GM12878 (cell line): ENCODE data around the gene WWOX. TPM values are rescaled to one million over a fixed set of nuclear protein-coding genes. Genes with fewer than 3 reads are reported as not detected.

Experiments used
- BCL3 ChIP-seq: IDR thresholded peaks from 2 replicates; pipeline ENCODE4 v1.6.1; 2011; ENCODE audit warnings: borderline replicate concordance, low read depth, mild to moderate bottlenecking, moderate library complexity, low read length; ENCODE audit not compliant: insufficient read depth, poor library complexity, severe bottlenecking
- EGR1 ChIP-seq, 2 experiments: IDR thresholded peaks; 1 replicate in 1 of 2; 2 replicates in 1 of 2; pipeline ENCODE4 v1.6.1; 2011 to 2012; ENCODE audit warnings: low read depth in 2 of 2, low read length in 2 of 2, borderline replicate concordance in 1 of 2, mild to moderate bottlenecking in 1 of 2, moderate library complexity in 1 of 2
- NR2C2 ChIP-seq: IDR thresholded peaks from 2 replicates; pipeline ENCODE4 v1.6.1; 2011; ENCODE audit warnings: borderline replicate concordance, low read depth; ENCODE audit not compliant: control insufficient read depth, insufficient read length
- PBX3 ChIP-seq: IDR thresholded peaks from 2 replicates; pipeline ENCODE4 v1.6.1; 2011; ENCODE audit warnings: mild to moderate bottlenecking, low read depth, low read length, moderate library complexity; ENCODE audit not compliant: insufficient replicate concordance
- PKNOX1 ChIP-seq: fragments of 450-650 bp; IDR thresholded peaks from 2 replicates; pipeline ENCODE4 v1.6.1; 2016; ENCODE audit warnings: mild to moderate bottlenecking
- POLR2AphosphoS5 ChIP-seq: IDR thresholded peaks from 2 replicates; pipeline ENCODE4 v1.6.1; 2011; ENCODE audit warnings: mild to moderate bottlenecking, low read length, inconsistent platforms
- SP1 ChIP-seq: IDR thresholded peaks from one replicate; pipeline ENCODE4 v1.6.1; 2011; ENCODE audit warnings: low read depth, low read length
- TBL1XR1 ChIP-seq: IDR thresholded peaks from 2 replicates; pipeline ENCODE4 v1.6.1; 2012; ENCODE audit warnings: low read depth, low read length, improper control_type of control experiment
- ZSCAN29 ChIP-seq: fragments of 450-650 bp; IDR thresholded peaks from 2 replicates; pipeline ENCODE4 v1.6.1; 2017; ENCODE audit warnings: mild to moderate bottlenecking, moderate library complexity
- polyA plus RNA-seq, 11 experiments: library from polyadenylated mRNA; depleted of rRNA in 4 of 11; unstranded in 6 of 11; stranded (reverse) in 5 of 11; fragments of >200 nt; fragmentation: Nextera tagmentation in 4 of 11; fragmentation: Illumina TruSeq in 1 of 11; extraction: Ambion mirVana in 4 of 11; extraction: Trizol in 1 of 11; gene quantifications; 1 replicate in 1 of 11; 2 replicates in 10 of 11; pipeline versions ENCODE4 v1.2.1 to v1.2.3, GENCODE V29; 2011 to 2016; ENCODE audit warnings: inconsistent platforms in 2 of 11, missing spikeins in 2 of 11, low read depth in 1 of 11
- total RNA-seq, 4 experiments: library from RNA; depleted of rRNA in 3 of 4; stranded (reverse); fragments of >200 nt in 3 of 4; fragmentation: Illumina TruSeq in 1 of 4; extraction: Trizol in 1 of 4; gene quantifications; 2 replicates each; pipeline versions ENCODE4 v1.2.1 to v1.2.3, GENCODE V29; 2013 to 2021
- TF ChIP-seq, protein P1 (sequence below): fragments of 450-650 bp; IDR thresholded peaks from 2 replicates; pipeline ENCODE4 v1.6.1; 2016; ENCODE audit warnings: mild to moderate bottlenecking, moderate library complexity, borderline replicate concordance

Gene WWOX
- total and polyA plus RNA-seq, 10 of the 15 experiments (the other 5 are each of a cell fraction or from before 2014, with no cell fraction given): 2.8 to 24.4 (median 17.8) TPM

DNA sequence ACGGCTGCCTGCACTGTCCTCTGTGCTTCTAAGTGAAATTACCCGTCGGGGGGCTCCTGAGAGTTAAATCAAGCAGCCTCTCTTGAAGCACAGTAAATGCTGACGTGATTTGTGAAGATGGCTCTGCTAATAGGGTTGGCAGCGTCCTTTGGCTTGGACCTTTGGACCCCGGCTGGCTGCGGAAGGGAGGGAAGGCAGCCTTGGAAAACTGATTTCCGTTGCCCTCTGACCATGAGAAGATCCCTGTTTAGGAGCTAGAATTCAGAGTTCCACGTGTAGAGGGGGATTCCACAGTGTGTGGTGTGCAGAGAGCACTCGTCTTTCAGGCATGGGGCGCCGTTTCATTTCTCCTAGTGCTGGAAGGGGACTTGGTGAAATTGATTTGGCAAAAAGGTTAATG, 640.8 kb downstream of the WWOX start (continued):
- TF ChIP-seq BCL3 (no peak), PKNOX1 (no peak), NR2C2 (no peak), TBL1XR1 (no peak), PBX3 (no peak), ZSCAN29 (no peak), SP1 (no peak), POLR2AphosphoS5 (no peak), EGR1 (IDR thresholded peaks at IDR 0.05; ENCODE audit: borderline replicate concordance in 1 of 2, low read depth in 2 of 2, low read length in 2 of 2) (no peak)
- TF ChIP-seq, protein P1, sequence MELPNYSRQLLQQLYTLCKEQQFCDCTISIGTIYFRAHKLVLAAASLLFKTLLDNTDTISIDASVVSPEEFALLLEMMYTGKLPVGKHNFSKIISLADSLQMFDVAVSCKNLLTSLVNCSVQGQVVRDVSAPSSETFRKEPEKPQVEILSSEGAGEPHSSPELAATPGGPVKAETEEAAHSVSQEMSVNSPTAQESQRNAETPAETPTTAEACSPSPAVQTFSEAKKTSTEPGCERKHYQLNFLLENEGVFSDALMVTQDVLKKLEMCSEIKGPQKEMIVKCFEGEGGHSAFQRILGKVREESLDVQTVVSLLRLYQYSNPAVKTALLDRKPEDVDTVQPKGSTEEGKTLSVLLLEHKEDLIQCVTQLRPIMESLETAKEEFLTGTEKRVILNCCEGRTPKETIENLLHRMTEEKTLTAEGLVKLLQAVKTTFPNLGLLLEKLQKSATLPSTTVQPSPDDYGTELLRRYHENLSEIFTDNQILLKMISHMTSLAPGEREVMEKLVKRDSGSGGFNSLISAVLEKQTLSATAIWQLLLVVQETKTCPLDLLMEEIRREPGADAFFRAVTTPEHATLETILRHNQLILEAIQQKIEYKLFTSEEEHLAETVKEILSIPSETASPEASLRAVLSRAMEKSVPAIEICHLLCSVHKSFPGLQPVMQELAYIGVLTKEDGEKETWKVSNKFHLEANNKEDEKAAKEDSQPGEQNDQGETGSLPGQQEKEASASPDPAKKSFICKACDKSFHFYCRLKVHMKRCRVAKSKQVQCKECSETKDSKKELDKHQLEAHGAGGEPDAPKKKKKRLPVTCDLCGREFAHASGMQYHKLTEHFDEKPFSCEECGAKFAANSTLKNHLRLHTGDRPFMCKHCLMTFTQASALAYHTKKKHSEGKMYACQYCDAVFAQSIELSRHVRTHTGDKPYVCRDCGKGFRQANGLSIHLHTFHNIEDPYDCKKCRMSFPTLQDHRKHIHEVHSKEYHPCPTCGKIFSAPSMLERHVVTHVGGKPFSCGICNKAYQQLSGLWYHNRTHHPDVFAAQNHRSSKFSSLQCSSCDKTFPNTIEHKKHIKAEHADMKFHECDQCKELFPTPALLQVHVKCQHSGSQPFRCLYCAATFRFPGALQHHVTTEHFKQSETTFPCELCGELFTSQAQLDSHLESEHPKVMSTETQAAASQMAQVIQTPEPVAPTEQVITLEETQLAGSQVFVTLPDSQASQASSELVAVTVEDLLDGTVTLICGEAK: no peak
